Psoas muscle (tissue), 8 donors: Measurements from ENCODE around the gene IFITM5. TPM values are rescaled to one million over a fixed set of nuclear protein-coding genes. Genes with fewer than 3 reads are reported as not detected.

Experiments
- ATAC-seq, 4 donors: fragments of 200-7000 bp; cut with Tn5 transposase; one replicate each; pipeline ENCODE4 v1.9.1; 2020; ENCODE audit warnings: moderate library complexity in 3 of 4, mild to moderate bottlenecking in 2 of 4
- DNase-seq, 2 donors: peaks; one replicate each; pipeline ENCODE4 v3.0.0-alpha.2; 2020
- H3K27ac ChIP-seq: fragments of 200-600 bp; one replicate; pipeline ENCODE4 v1.8.0; 2022
- H3K27me3 ChIP-seq, 3 donors: fragments of 200-600 bp in 1 of 3; one replicate each; pipeline versions ENCODE4 v1.6.1 to v1.8.0; 2013 to 2022; ENCODE audit warnings: low read length in 2 of 3, mild to moderate bottlenecking in 2 of 3, moderate library complexity in 1 of 3; ENCODE audit not compliant: insufficient read depth in 3 of 3
- H3K36me3 ChIP-seq, 2 donors: fragments of 200-600 bp in 1 of 2; one replicate each; pipeline versions ENCODE4 v1.6.1 to v1.8.0; 2013 to 2022; ENCODE audit warnings: low read depth in 1 of 2, mild to moderate bottlenecking in 1 of 2, moderate library complexity in 1 of 2; ENCODE audit not compliant: insufficient read depth in 1 of 2
- H3K4me1 ChIP-seq: fragments of 200-600 bp; one replicate; pipeline ENCODE4 v1.8.0; 2022
- H3K4me3 ChIP-seq: fragments of 200-600 bp; one replicate; pipeline ENCODE4 v1.8.0; 2022; ENCODE audit warnings: mild to moderate bottlenecking
- H3K9me3 ChIP-seq: fragments of 200-600 bp; one replicate; pipeline ENCODE4 v1.8.0; 2022
- CTCF ChIP-seq: fragments of 200-600 bp; IDR thresholded peaks from one replicate; pipeline ENCODE4 v1.8.0; 2022; ENCODE audit warnings: antibody characterized with exemption
- WGBS, 3 donors: extraction: QIAGEN DNeasy Blood & Tissue Kit; methylation state at CpG; one replicate each; pipeline versions ENCODE4 v1.1.6 to v1.1.7; 2013; 5-methylcytosine and 5-hydroxymethylcytosine counted together
- intact Hi-C, 2 donors: fragments of 100-400 bp; cut with DNase I; formaldehyde crosslinking; loops; one replicate each; pipeline versions ENCODE4 v1.11.0 to v1.14.2; 2022
- polyA plus RNA-seq, 3 donors: library from polyadenylated mRNA; stranded (reverse); fragments of 200-250 nt; gene quantifications; one replicate each; pipeline ENCODE4 v1.2.3, GENCODE V29; 2013
- total RNA-seq, 4 donors: library from RNA; stranded (reverse); fragmentation: NEBNext Ultra II Directional in 2 of 4; extraction: Animal tissue kit (Norgen Biotek cat#: 25700) in 2 of 4; gene quantifications; one replicate each; pipeline versions ENCODE4 v1.2.1 to v1.2.4, GENCODE V29; 2021 to 2023
- donor health status: healthy with polysubstance abuse.
- donor health status: DM: no; HTN: no; CAD: no; lungs with moderate emphysema.
- donor health status: Bipolar disorder and iron deficiency.
- donor health status: healthy.
- donor health status: DM: yes; HTN: yes; CAD: no.
- donor health status: DM: no; HTN: no; CAD: no.
- donor health status: DM: no; HTN: no; CAD: no.
- donor health status: DM: yes; HTN: yes; CAD: no.

IFITM5 gene
- total and polyA plus RNA-seq, 7 donors, result not detected

GRCh38 chr11:340539-341512 lies 41.5 kb upstream of the IFITM5 start:
- Histone ChIP-seq H3K36me3 (no peaks in the 10 kb centered on the region), H3K4me1 (peaks cover 8% of the 10 kb centered on the region), H3K4me3 (no peak overlapping the region), H3K9me3 (no peaks in the 10 kb centered on the region), H3K27me3 (peaks cover 0 to 17% (median 0%) of the 10 kb centered on the region in 3 donors), H3K27ac (no peak overlapping the region)
- intact Hi-C loops, result no loop called here
- 69 to 81% (median 80%) methylated on average over 5 of the region's 5 CpGs for WGBS, 3 donors
- ATAC-seq (no peak), DNase-seq (no peak)
- no peak for TF ChIP-seq CTCF

GRCh38 chr11:339963-340362 lies 40.6 kb upstream of the IFITM5 start:
- intact Hi-C loops, result no loop called here
- Histone ChIP-seq H3K4me3 (no peak overlapping the region), H3K27me3 (peaks cover 0 to 17% (median 0%) of the 10 kb centered on the region in 3 donors), H3K9me3 (no peaks in the 10 kb centered on the region), H3K4me1 (peaks cover 8% of the 10 kb centered on the region), H3K27ac (no peak overlapping the region), H3K36me3 (no peaks in the 10 kb centered on the region)
- TF ChIP-seq CTCF, result no peak
- DNase-seq (no peak), ATAC-seq (no peak)
- WGBS, 3 donors, result 94 to 99% (median 97%) methylated on average over 2 of the region's 2 CpGs

- WGBS, 3 donors, result 84 to 90% (median 86%) methylated on average over 6 of the region's 6 CpGs
- H3K4me1 ChIP-seq, result peaks cover 8% of the 10 kb centered on the region
Observed at GRCh38 chr11:337711-338110, 38.4 kb upstream of the IFITM5 start.

GRCh38 chr11:336659-337198 lies 37.4 kb upstream of the IFITM5 start:
- Histone ChIP-seq H3K4me3 (no peak overlapping the region), H3K9me3 (no peaks in the 10 kb centered on the region), H3K27ac (peak overlapping the region; percentile 65), H3K36me3 (no peaks in the 10 kb centered on the region), H3K27me3 (peaks cover 0 to 26% (median 3%) of the 10 kb centered on the region in 3 donors), H3K4me1 (peaks cover 8% of the 10 kb centered on the region)
- intact Hi-C loops, result no loop called here
- no peak for TF ChIP-seq CTCF
- DNase-seq (no peak), ATAC-seq (no peak)
- 68 to 80% (median 77%) methylated on average over 4 of the region's 4 CpGs for WGBS, 3 donors

More at GRCh38 chr11:337711-338110, 38.4 kb upstream of the IFITM5 start:
- DNase-seq (no peak), ATAC-seq (no peak)
- intact Hi-C loops, result no loop called here
- Histone ChIP-seq H3K27ac (no peak overlapping the region), H3K4me3 (no peak overlapping the region), H3K36me3 (no peaks in the 10 kb centered on the region), H3K27me3 (peaks cover 0 to 26% (median 3%) of the 10 kb centered on the region in 3 donors), H3K9me3 (no peaks in the 10 kb centered on the region)
- TF ChIP-seq CTCF, result no peak
